Hepatocyte (in vitro differentiated cells): ENCODE data around the gene MGAT5. TPM values are rescaled to one million over a fixed set of nuclear protein-coding genes. Genes with fewer than 3 reads are reported as not detected.

Source experiments
- DNase-seq: peaks from one replicate; pipeline ENCODE4 v3.0.0-alpha.2; 2016; ENCODE audit warnings: low spot score
- H2AFZ ChIP-seq: fragments of 200-600 bp; sonication (generic); 2 replicates; pipeline ENCODE4 v1.6.0; 2016; ENCODE audit warnings: antibody characterized with exemption, mild to moderate bottlenecking
- H3K27ac ChIP-seq: fragments of 200-600 bp; sonication (generic); 2 replicates; pipeline ENCODE4 v1.5.1; 2016; ENCODE audit warnings: mild to moderate bottlenecking
- H3K27me3 ChIP-seq: fragments of 200-600 bp; sonication (generic); 2 replicates; pipeline ENCODE4 v1.6.1; 2016
- H3K36me3 ChIP-seq: fragments of 200-600 bp; sonication (generic); replicated peaks from 2 replicates; pipeline ENCODE4 v1.5.1; 2016; ENCODE audit warnings: low read depth; ENCODE audit not compliant: insufficient read depth
- H3K4me1 ChIP-seq: fragments of 200-600 bp; sonication (generic); 2 replicates; pipeline ENCODE4 v1.5.1; 2016; ENCODE audit warnings: mild to moderate bottlenecking, moderate library complexity; ENCODE audit not compliant: insufficient read depth
- H3K4me2 ChIP-seq: fragments of 200-600 bp; sonication (generic); 2 replicates; pipeline ENCODE4 v1.6.0; 2016
- H3K4me3 ChIP-seq: fragments of 200-600 bp; sonication (generic); 2 replicates; pipeline ENCODE4 v1.5.1; 2016; ENCODE audit warnings: mild to moderate bottlenecking
- H3K79me2 ChIP-seq: fragments of 200-600 bp; sonication (generic); 2 replicates; pipeline ENCODE4 v1.6.0; 2017; ENCODE audit warnings: mild to moderate bottlenecking
- H3K9me2 ChIP-seq: fragments of 200-600 bp; sonication (generic); replicated peaks from 2 replicates; pipeline ENCODE4 v1.6.0; 2017; ENCODE audit warnings: mild to moderate bottlenecking; ENCODE audit not compliant: insufficient read depth
- H3K9me3 ChIP-seq: fragments of 200-600 bp; sonication (generic); 2 replicates; pipeline ENCODE4 v1.5.1; 2016; ENCODE audit warnings: low read depth, mild to moderate bottlenecking
- H4K20me1 ChIP-seq: fragments of 200-600 bp; sonication (generic); 2 replicates; pipeline ENCODE4 v1.6.0; 2016; ENCODE audit warnings: mild to moderate bottlenecking; ENCODE audit not compliant: insufficient read depth, poor library complexity, severe bottlenecking
- CTCF ChIP-seq: fragments of 200-600 bp; sonication (generic); IDR thresholded peaks from 2 replicates; pipeline ENCODE4 v1.5.1; 2016; ENCODE audit warnings: antibody characterized with exemption, mild to moderate bottlenecking; ENCODE audit not compliant: poor library complexity
- EZH2 ChIP-seq: fragments of 200-600 bp; sonication (generic); IDR thresholded peaks from 2 replicates; pipeline ENCODE4 v1.6.1; 2016; ENCODE audit warnings: antibody characterized with exemption, mild to moderate bottlenecking, borderline replicate concordance
- EZH2phosphoT487 ChIP-seq: fragments of 200-600 bp; sonication (generic); IDR thresholded peaks from one replicate; pipeline ENCODE4 v1.6.1; 2018; ENCODE audit warnings: antibody characterized with exemption, mild to moderate bottlenecking, low read depth, moderate library complexity; ENCODE audit not compliant: unreplicated experiment, severe bottlenecking
- WGBS: methylation state at CpG from one replicate; pipeline ENCODE4 v1.1.6; 2016; ENCODE audit warnings: low lambda C conversion rate; ENCODE audit errors: missing lambda C conversion rate; 5-methylcytosine and 5-hydroxymethylcytosine counted together
- polyA plus RNA-seq: library from polyadenylated mRNA; unstranded; fragments of >200 nt; fragmentation: Nextera tagmentation; extraction: Ambion mirVana; gene quantifications from 2 replicates; pipeline ENCODE4 v1.2.1, GENCODE V29; 2016
- total RNA-seq: library from RNA; depleted of rRNA; stranded (reverse); fragments of >200 nt; gene quantifications from 2 replicates; pipeline ENCODE4 v1.2.3, GENCODE V29; 2014

The MGAT5 gene
- total and polyA plus RNA-seq, 2 experiments from 2014 or later, result 9.1 to 30.2 TPM

GRCh38 chr2:134228493-134228903 is 25.4 kb upstream of the MGAT5 start:
- Histone ChIP-seq H3K79me2 (peaks cover 60% of the 10 kb centered on the region), H3K27me3 (no peaks in the 10 kb centered on the region), H3K4me3 (no peak overlapping the region), H3K9me3 (no peaks in the 10 kb centered on the region), H3K27ac (no peak overlapping the region), H3K4me2 (no peak overlapping the region), H2AFZ (no peak overlapping the region), H3K4me1 (no peaks in the 10 kb centered on the region), H4K20me1 (no peaks in the 10 kb centered on the region), H3K9me2 (no peaks in the 10 kb centered on the region), H3K36me3 (no peaks in the 10 kb centered on the region)
- TF ChIP-seq EZH2phosphoT487 (no peak), CTCF (peak; percentile 27)
- DNase-seq, result no peak
- 56% methylated on average over 2 of the region's 2 CpGs for WGBS

- Histone ChIP-seq H3K4me2 (no peak overlapping the region), H3K27me3 (no peaks in the 10 kb centered on the region), H4K20me1 (no peaks in the 10 kb centered on the region), H3K4me3 (no peak overlapping the region), H3K27ac (no peak overlapping the region), H2AFZ (no peak overlapping the region), H3K4me1 (peaks cover 4% of the 10 kb centered on the region), H3K9me3 (no peaks in the 10 kb centered on the region), H3K36me3 (no peaks in the 10 kb centered on the region), H3K9me2 (no peaks in the 10 kb centered on the region), H3K79me2 (peaks cover 55% of the 10 kb centered on the region)
- 98% methylated on average over 2 of the region's 2 CpGs for WGBS
- no peak for DNase-seq
- TF ChIP-seq EZH2phosphoT487 (no peak), EZH2 (no peak), CTCF (no peak)
These were observed 24.3 kb upstream of the MGAT5 start for GRCh38 chr2:134229540-134229939.

GRCh38 chr2:134230885-134231284 is 23.0 kb upstream of the MGAT5 start:
- no peak overlapping the region for H3K4me2 ChIP-seq
- H3K4me3 ChIP-seq, result no peak overlapping the region
- H3K27me3 ChIP-seq, result no peaks in the 10 kb centered on the region
- TF ChIP-seq CTCF, result no peak
- TF ChIP-seq EZH2, result no peak
- TF ChIP-seq EZH2phosphoT487, result no peak
- no peaks in the 10 kb centered on the region for H3K9me2 ChIP-seq
- no peaks in the 10 kb centered on the region for H3K9me3 ChIP-seq
- peaks cover 46% of the 10 kb centered on the region for H3K79me2 ChIP-seq
- DNase-seq, result no peak
- H3K36me3 ChIP-seq, result no peaks in the 10 kb centered on the region
- H4K20me1 ChIP-seq, result no peaks in the 10 kb centered on the region
- H3K27ac ChIP-seq, result no peak overlapping the region
- no peak overlapping the region for H2AFZ ChIP-seq
- H3K4me1 ChIP-seq, result peaks cover 4% of the 10 kb centered on the region

- Histone ChIP-seq H3K27ac (no peak overlapping the region), H3K9me3 (no peaks in the 10 kb centered on the region), H2AFZ (no peak overlapping the region), H3K4me1 (peaks cover 4% of the 10 kb centered on the region), H4K20me1 (no peaks in the 10 kb centered on the region), H3K4me2 (no peak overlapping the region), H3K79me2 (peaks cover 46% of the 10 kb centered on the region), H3K27me3 (no peaks in the 10 kb centered on the region), H3K9me2 (no peaks in the 10 kb centered on the region), H3K4me3 (no peak overlapping the region), H3K36me3 (no peaks in the 10 kb centered on the region)
- 95% methylated on average over 3 of the region's 3 CpGs for WGBS
- DNase-seq, result no peak
- TF ChIP-seq EZH2phosphoT487 (no peak), CTCF (no peak), EZH2 (no peak)
These were observed 22.4 kb upstream of the MGAT5 start for GRCh38 chr2:134231301-134231964.
